ENCODE measurements around the gene TRPM2. TPM values are rescaled to one million over a fixed set of nuclear protein-coding genes. Genes with fewer than 3 reads are reported as not detected.

TRPM2 gene
- total RNA-seq, 1 donor from 2014 or later, result 3.9 TPM

DNA sequence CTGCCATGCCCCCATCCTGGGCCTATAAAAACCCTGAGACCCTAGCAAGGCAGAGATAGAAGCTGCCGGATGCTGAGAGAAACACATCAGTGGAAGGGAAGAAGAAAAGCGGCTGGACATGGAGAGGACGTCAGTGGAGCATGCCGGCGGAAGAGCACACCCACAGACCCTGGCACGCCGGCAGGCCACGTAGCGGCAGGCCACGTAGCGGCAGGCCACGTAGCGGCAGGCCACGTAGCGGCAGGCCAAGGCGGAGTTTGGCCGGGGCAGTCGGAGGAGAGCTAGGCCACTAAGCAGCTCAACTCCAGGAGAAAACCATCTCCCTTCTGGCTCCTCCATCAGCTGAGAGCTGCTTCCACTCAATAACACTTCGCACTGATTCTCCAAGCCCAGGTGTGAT, 137.0 kb downstream of the TRPM2 start:
- Mint-ChIP-seq H3K4me1 (no peaks in the 10 kb centered on the region), H3K27ac (no peak overlapping the region), H3K36me3 (ENCODE audit: low read depth) (no peaks in the 10 kb centered on the region), H3K27me3 (peaks cover 3% of the 10 kb centered on the region), H3K9me3 (peaks cover 14% of the 10 kb centered on the region), H3K4me3 (no peak overlapping the region)
- ATAC-seq (ENCODE audit: low read depth) (no peak), DNase-seq (no peak)
- CTCF ChIA-PET, result no interaction called here
- TF ChIP-seq CTCF (IDR thresholded peaks at IDR 0.05), result no peak
- POLR2A ChIA-PET, result no interaction called here
- intact Hi-C loops (cut with micrococcal nuclease), result no loop called here

DNA sequence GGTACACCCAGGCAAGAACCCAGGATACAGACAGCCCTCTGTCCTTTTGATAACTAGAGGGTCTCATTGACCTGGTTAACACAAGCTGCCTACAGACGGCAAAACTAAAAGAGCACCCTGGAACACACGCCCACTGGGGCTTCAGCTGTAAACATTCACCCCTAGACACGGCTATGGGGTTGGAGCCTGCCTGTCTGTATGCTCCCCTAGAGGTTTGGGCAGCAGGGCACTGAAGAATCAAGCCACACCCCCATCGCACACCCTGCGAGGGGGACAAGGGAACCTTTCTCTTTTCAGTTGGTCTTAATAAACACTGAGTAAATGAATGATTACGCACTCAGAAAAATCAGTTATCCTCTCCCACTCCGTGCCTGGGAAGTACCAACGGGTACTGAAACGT, 137.4 kb downstream of the TRPM2 start:
- Mint-ChIP-seq H3K36me3 (ENCODE audit: low read depth) (no peaks in the 10 kb centered on the region), H3K27me3 (peaks cover 7% of the 10 kb centered on the region), H3K27ac (no peak overlapping the region), H3K9me3 (peaks cover 14% of the 10 kb centered on the region), H3K4me3 (no peak overlapping the region), H3K4me1 (no peaks in the 10 kb centered on the region)
- ChIA-PET CTCF (no interaction called here), POLR2A (no interaction called here)
- ATAC-seq (ENCODE audit: low read depth) (no peak), DNase-seq (no peak)
- intact Hi-C loops (cut with micrococcal nuclease), result no loop called here
- no peak for TF ChIP-seq CTCF (IDR thresholded peaks at IDR 0.05)

Other genes with a start within 250 kb of the TRPM2 start
- 8.7 and 11.8 TPM in 2 replicates for gene PWP2, start 246.2 kb upstream of the TRPM2 start, total RNA-seq
- gene GATD3, start 219.9 kb upstream of the TRPM2 start, total RNA-seq, result 16.7 and 18.9 TPM in 2 replicates
- 36.4 and 40.9 TPM in 2 replicates for gene ICOSLG, start 112.7 kb upstream of the TRPM2 start, total RNA-seq
- gene DNMT3L, start 91.7 kb upstream of the TRPM2 start, total RNA-seq, result not detected in 2 replicates
- gene AIRE, start 67.7 kb upstream of the TRPM2 start, total RNA-seq, result 0.10 TPM in 1 of 2 replicates, not detected in the other
- 167 and 174 TPM in 2 replicates for gene PFKL, start 53.6 kb upstream of the TRPM2 start, total RNA-seq
- 50.6 and 62.3 TPM in 2 replicates for gene CFAP410, start 14.2 kb upstream of the TRPM2 start, total RNA-seq
- gene LRRC3, start 101.9 kb downstream of the TRPM2 start, total RNA-seq, result 0.91 and 1.00 TPM in 2 replicates
- not detected in 2 replicates for gene KRTAP10-1, start 186.6 kb downstream of the TRPM2 start, total RNA-seq
- not detected in 2 replicates for gene KRTAP10-2, start 197.9 kb downstream of the TRPM2 start, total RNA-seq
- gene KRTAP10-3, start 205.2 kb downstream of the TRPM2 start, total RNA-seq, result not detected in 2 replicates
- gene KRTAP10-4, start 220.1 kb downstream of the TRPM2 start, total RNA-seq, result not detected in 2 replicates
- not detected in 2 replicates for gene KRTAP10-5, start 227.0 kb downstream of the TRPM2 start, total RNA-seq
- gene KRTAP10-6, start 238.9 kb downstream of the TRPM2 start, total RNA-seq, result not detected in 2 replicates
- gene KRTAP10-7, start 247.0 kb downstream of the TRPM2 start, total RNA-seq, result not detected in 2 replicates

All from activated B cell treated with CpG ODN at 0.5 μM for 24 hours (primary cell).